Type B pancreatic cell (in vitro differentiated cells): Measurements from ENCODE around the gene HOXA9. TPM values are rescaled to one million over a fixed set of nuclear protein-coding genes. Genes with fewer than 3 reads are reported as not detected.

Experiments
- DNase-seq: peaks from one replicate; pipeline ENCODE4 v3.0.0; 2021; ENCODE audit warnings: mixed read lengths; ENCODE audit not compliant: unreplicated experiment; ENCODE audit errors: extremely low spot score
- H3K27ac Mint-ChIP-seq: 2 replicates; pipeline ENCODE4 v1.8.0; 2021; ENCODE audit warnings: mild to moderate bottlenecking, mixed read lengths
- H3K27me3 Mint-ChIP-seq: 2 replicates; pipeline ENCODE4 v1.8.0; 2021; ENCODE audit warnings: mixed read lengths
- H3K36me3 Mint-ChIP-seq: 2 replicates; pipeline ENCODE4 v1.8.0; 2021; ENCODE audit warnings: mixed read lengths
- H3K4me1 Mint-ChIP-seq: one replicate; pipeline ENCODE4 v1.8.0; 2021; ENCODE audit warnings: mixed read lengths; ENCODE audit not compliant: unreplicated experiment
- H3K4me3 Mint-ChIP-seq: 2 replicates; pipeline ENCODE4 v1.8.0; 2021; ENCODE audit warnings: mild to moderate bottlenecking, mixed read lengths
- H3K9me3 Mint-ChIP-seq: 2 replicates; pipeline ENCODE4 v1.8.0; 2021; ENCODE audit warnings: mixed read lengths
- total RNA-seq: library from RNA; stranded (reverse); gene quantifications from 2 replicates; pipeline ENCODE4 v1.2.1, GENCODE V29; 2021; ENCODE audit warnings: low replicate concordance
- TF ChIP-seq, protein P1 (sequence below): fragments of 200-600 bp; sonication (generic); conservative IDR thresholded peaks from 2 replicates; pipeline ENCODE4 v1.5.0; 2021; ENCODE audit warnings: antibody characterized with exemption, mild to moderate bottlenecking

HOXA9 gene
- total RNA-seq, 1 donor from 2014 or later = 4.1 TPM

GRCh38 chr7:27198871-27199801, 33.8 kb upstream of the HOXA9 start:
- Mint-ChIP-seq H3K9me3 (no peaks in the 10 kb centered on the region), H3K27me3 (peaks cover 95% of the 10 kb centered on the region), H3K4me1 (peaks cover 7% of the 10 kb centered on the region), H3K4me3 (peak overlapping the region; percentile 80), H3K27ac (no peak overlapping the region), H3K36me3 (no peaks in the 10 kb centered on the region)
- TF ChIP-seq, protein P1, sequence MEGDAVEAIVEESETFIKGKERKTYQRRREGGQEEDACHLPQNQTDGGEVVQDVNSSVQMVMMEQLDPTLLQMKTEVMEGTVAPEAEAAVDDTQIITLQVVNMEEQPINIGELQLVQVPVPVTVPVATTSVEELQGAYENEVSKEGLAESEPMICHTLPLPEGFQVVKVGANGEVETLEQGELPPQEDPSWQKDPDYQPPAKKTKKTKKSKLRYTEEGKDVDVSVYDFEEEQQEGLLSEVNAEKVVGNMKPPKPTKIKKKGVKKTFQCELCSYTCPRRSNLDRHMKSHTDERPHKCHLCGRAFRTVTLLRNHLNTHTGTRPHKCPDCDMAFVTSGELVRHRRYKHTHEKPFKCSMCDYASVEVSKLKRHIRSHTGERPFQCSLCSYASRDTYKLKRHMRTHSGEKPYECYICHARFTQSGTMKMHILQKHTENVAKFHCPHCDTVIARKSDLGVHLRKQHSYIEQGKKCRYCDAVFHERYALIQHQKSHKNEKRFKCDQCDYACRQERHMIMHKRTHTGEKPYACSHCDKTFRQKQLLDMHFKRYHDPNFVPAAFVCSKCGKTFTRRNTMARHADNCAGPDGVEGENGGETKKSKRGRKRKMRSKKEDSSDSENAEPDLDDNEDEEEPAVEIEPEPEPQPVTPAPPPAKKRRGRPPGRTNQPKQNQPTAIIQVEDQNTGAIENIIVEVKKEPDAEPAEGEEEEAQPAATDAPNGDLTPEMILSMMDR = peak; percentile 19
- DNase-seq = peak; percentile 69

- Mint-ChIP-seq H3K4me1 (peaks cover 7% of the 10 kb centered on the region), H3K27ac (no peak overlapping the region), H3K36me3 (no peaks in the 10 kb centered on the region), H3K27me3 (peaks cover 95% of the 10 kb centered on the region), H3K4me3 (peak overlapping the region; percentile 80), H3K9me3 (no peaks in the 10 kb centered on the region)
- DNase-seq = peak; percentile 62
- TF ChIP-seq, protein P1 = no peak
Observed at GRCh38 chr7:27198138-27198841, 33.0 kb upstream of the HOXA9 start.

DNA sequence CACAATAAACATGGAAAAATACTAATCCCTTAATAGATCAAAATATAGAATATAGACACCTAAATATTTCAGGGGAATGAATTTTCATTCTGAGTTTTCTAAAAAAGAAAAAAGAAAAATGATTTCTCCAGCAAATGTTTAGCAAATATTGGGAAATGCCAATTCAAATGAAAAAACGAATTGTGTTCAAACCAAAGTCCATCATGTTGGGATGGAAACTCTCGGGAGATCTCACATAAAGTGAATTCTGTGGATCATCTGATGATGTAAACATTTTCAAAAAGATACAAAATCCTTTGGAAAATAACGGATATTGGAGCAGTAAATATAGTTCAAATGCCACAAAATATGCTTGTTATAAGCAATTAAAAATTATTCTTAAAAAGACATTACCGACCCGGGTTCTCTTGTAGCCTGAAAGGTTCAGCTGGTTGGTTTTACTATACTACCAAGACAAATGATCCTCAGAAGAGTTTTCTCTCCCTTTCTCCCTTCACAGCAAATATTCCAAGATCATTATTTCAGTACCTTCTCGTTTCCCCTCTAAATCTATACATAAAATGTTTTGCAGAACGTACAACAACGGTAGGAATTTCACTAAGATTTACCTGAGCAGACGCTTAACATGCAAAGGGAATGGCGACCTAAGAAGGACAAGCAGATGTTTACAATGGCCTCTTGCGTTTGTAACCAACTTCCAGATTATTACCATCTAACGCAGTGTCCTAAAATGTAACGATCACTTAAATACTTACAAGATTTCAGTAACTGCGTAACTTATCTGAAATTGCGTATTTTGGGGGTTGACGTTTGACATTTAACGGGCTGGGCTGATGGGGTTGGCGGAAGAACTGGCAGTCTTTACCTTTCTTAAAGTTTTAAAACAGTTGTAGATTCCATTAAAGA, 32.1 kb upstream of the HOXA9 start:
- Mint-ChIP-seq H3K4me3 (peak overlapping the region; percentile 4), H3K36me3 (no peaks in the 10 kb centered on the region), H3K27me3 (peaks cover 93% of the 10 kb centered on the region), H3K9me3 (no peaks in the 10 kb centered on the region), H3K4me1 (peaks cover 7% of the 10 kb centered on the region), H3K27ac (no peak overlapping the region)
- no peak for DNase-seq
- TF ChIP-seq, protein P1 = no peak

GRCh38 chr7:27196287-27196767, 31.0 kb upstream of the HOXA9 start:
- Mint-ChIP-seq H3K27ac (no peak overlapping the region), H3K4me3 (peak overlapping the region; percentile 68), H3K9me3 (no peaks in the 10 kb centered on the region), H3K27me3 (peaks cover 93% of the 10 kb centered on the region), H3K36me3 (no peaks in the 10 kb centered on the region), H3K4me1 (peaks cover 7% of the 10 kb centered on the region)
- TF ChIP-seq, protein P1 = peak; percentile 95
- DNase-seq = peak; percentile 83
